B cell (primary cell): ENCODE results near the gene CHODL. TPM values are rescaled to one million over a fixed set of nuclear protein-coding genes. Genes with fewer than 3 reads are reported as not detected.

Experiments
- ATAC-seq: fragments of 200-7000 bp; cut with Tn5 transposase; one replicate; pipeline ENCODE4 v1.10.0; 2021; ENCODE audit warnings: low read depth, mild to moderate bottlenecking, moderate number of reproducible peaks, moderate library complexity
- CTCF ChIA-PET: fragments of 350-600 bp; sonication (Branson Sonifier 250); formaldehyde crosslinking; loops from one replicate; lab custom pipeline; 2021; ENCODE audit warnings: antibody characterized with exemption, inconsistent platforms; lab: Charles Lee
- POLR2A ChIA-PET: fragments of 350-600 bp; sonication (Branson Sonifier 250); formaldehyde crosslinking; loops from one replicate; lab custom pipeline; 2021; ENCODE audit warnings: antibody characterized with exemption; lab: Charles Lee
- DNase-seq: peaks from one replicate; pipeline ENCODE4 v3.0.0; 2013
- H2AFZ ChIP-seq: 2 replicates; pipeline ENCODE4 v1.6.1; 2012; ENCODE audit warnings: mild to moderate bottlenecking, low read depth, low read length; ENCODE audit not compliant: insufficient read depth, poor library complexity, severe bottlenecking
- H3K27ac ChIP-seq, 2 donors: 1 replicate in 1 of 2; 2 replicates in 1 of 2; pipeline ENCODE4 v1.5.1; 2012 to 2013; ENCODE audit warnings: low read length in 2 of 2, mild to moderate bottlenecking in 2 of 2, moderate library complexity in 1 of 2
- H3K27me3 ChIP-seq, 4 experiments: fragments of 200-600 bp in 1 of 4; sonication (generic) in 1 of 4; replicated peaks in 1 of 4; 1 replicate in 2 of 4; 2 replicates in 2 of 4; pipeline versions ENCODE4 v1.6.1 to v1.7.0; 2013 to 2016; ENCODE audit warnings: low read length in 3 of 4, mild to moderate bottlenecking in 2 of 4, mixed read lengths in 1 of 4, moderate library complexity in 1 of 4; ENCODE audit not compliant: insufficient read depth in 4 of 4, control insufficient read depth in 3 of 4; ENCODE audit errors: control extremely low read depth in 1 of 4
- H3K36me3 ChIP-seq, 2 experiments: replicated peaks in 1 of 2; 1 replicate in 1 of 2; 2 replicates in 1 of 2; pipeline versions ENCODE4 v1.6.1 to v1.7.1; 2013; ENCODE audit warnings: low read length in 1 of 2; ENCODE audit not compliant: insufficient read depth in 2 of 2, control insufficient read depth in 1 of 2; ENCODE audit errors: control extremely low read depth in 1 of 2, extremely low read depth in 1 of 2
- H3K4me1 ChIP-seq, 2 donors: fragments of 200-600 bp in 1 of 2; sonication (generic) in 1 of 2; 1 replicate in 1 of 2; 2 replicates in 1 of 2; pipeline versions ENCODE4 v1.5.1 to v1.6.1; 2013 to 2017; ENCODE audit warnings: low read length in 2 of 2; ENCODE audit not compliant: control insufficient read depth in 2 of 2, insufficient read depth in 2 of 2
- H3K4me2 ChIP-seq: replicated peaks from 2 replicates; pipeline ENCODE3; 2012; ENCODE audit warnings: mild to moderate bottlenecking, low read depth, low read length; ENCODE audit not compliant: poor library complexity, severe bottlenecking
- H3K4me3 ChIP-seq, 5 experiments: fragments of 200-600 bp in 1 of 5; sonication (generic) in 1 of 5; 1 replicate in 3 of 5; 2 replicates in 2 of 5; pipeline versions ENCODE4 v1.5.1 to v1.7.0; 2011 to 2016; ENCODE audit warnings: low read length in 4 of 5, mild to moderate bottlenecking in 4 of 5, low read depth in 2 of 5, control low read depth in 1 of 5, moderate library complexity in 1 of 5; ENCODE audit not compliant: insufficient read depth in 1 of 5; ENCODE audit errors: control extremely low read depth in 1 of 5, extremely low read depth in 1 of 5
- H3K79me2 ChIP-seq: fragments of 200-600 bp; sonication (generic); one replicate; pipeline ENCODE4 v1.6.0; 2016; ENCODE audit warnings: low read length; ENCODE audit not compliant: control insufficient read depth, insufficient read depth
- H3K9ac ChIP-seq: fragments of 200-600 bp; sonication (generic); 2 replicates; pipeline ENCODE4 v1.6.1; 2017; ENCODE audit warnings: mild to moderate bottlenecking, low read length, moderate library complexity
- H3K9me3 ChIP-seq, 3 donors: one replicate each; pipeline versions ENCODE4 v1.6.1 to v1.7.1; 2013; ENCODE audit warnings: low read length in 2 of 3; ENCODE audit not compliant: control insufficient read depth in 2 of 3, insufficient read depth in 1 of 3; ENCODE audit errors: control extremely low read depth in 1 of 3
- H4K20me1 ChIP-seq: 2 replicates; pipeline ENCODE4 v1.6.0; 2012; ENCODE audit warnings: mild to moderate bottlenecking, low read length; ENCODE audit not compliant: insufficient read depth, control insufficient read depth, poor library complexity, severe bottlenecking
- H3K27ac Mint-ChIP-seq: one replicate; pipeline ENCODE4 v1.8.0; 2021; ENCODE audit warnings: mixed read lengths
- H3K27me3 Mint-ChIP-seq: one replicate; pipeline ENCODE4 v1.8.0; 2021; ENCODE audit warnings: mixed read lengths
- H3K4me1 Mint-ChIP-seq: one replicate; pipeline ENCODE4 v1.8.0; 2021; ENCODE audit warnings: mixed read lengths
- H3K4me3 Mint-ChIP-seq: one replicate; pipeline ENCODE4 v1.8.0; 2021; ENCODE audit warnings: mixed read lengths
- H3K9me3 Mint-ChIP-seq: one replicate; pipeline ENCODE4 v1.8.0; 2022; ENCODE audit warnings: mixed read lengths; ENCODE audit not compliant: insufficient read depth
- EZH2 ChIP-seq: IDR thresholded peaks from 2 replicates; pipeline ENCODE4 v1.6.1; 2012; ENCODE audit warnings: borderline replicate concordance, low read depth, mild to moderate bottlenecking, moderate library complexity, low read length; ENCODE audit not compliant: insufficient read depth, poor library complexity, severe bottlenecking
- WGBS: methylation state at CpG from one replicate; pipeline ENCODE4 v1.1.5; 2013; ENCODE audit warnings: missing lambda C conversion rate; ENCODE audit not compliant: insufficient coverage; 5-methylcytosine and 5-hydroxymethylcytosine counted together
- intact Hi-C: fragments of 100-400 bp; cut with micrococcal nuclease; formaldehyde crosslinking; loops from one replicate; pipeline ENCODE4 v1.10.0; 2022
- polyA plus RNA-seq: library from polyadenylated mRNA; depleted of rRNA; stranded (reverse); fragments of >200 nt; gene quantifications from 2 replicates; pipeline ENCODE4 v1.2.3, GENCODE V29; 2012
- total RNA-seq, 2 donors: library from RNA; stranded (reverse); fragments of 120-200 nt in 1 of 2; gene quantifications; 1 replicate in 1 of 2; 2 replicates in 1 of 2; pipeline versions ENCODE4 v1.2.3 to v1.2.4, GENCODE V29; 2013 to 2022
- TF ChIP-seq, protein P1 (sequence below): fragments of 200-600 bp; IDR thresholded peaks from one replicate; pipeline ENCODE4 v1.8.0; 2022; ENCODE audit warnings: antibody characterized with exemption, mild to moderate bottlenecking

Gene CHODL
- total and polyA plus RNA-seq, 2 donors (not counting 1 experiment from before 2014, with no cell fraction given): 0.04 to 0.20 TPM

DNA sequence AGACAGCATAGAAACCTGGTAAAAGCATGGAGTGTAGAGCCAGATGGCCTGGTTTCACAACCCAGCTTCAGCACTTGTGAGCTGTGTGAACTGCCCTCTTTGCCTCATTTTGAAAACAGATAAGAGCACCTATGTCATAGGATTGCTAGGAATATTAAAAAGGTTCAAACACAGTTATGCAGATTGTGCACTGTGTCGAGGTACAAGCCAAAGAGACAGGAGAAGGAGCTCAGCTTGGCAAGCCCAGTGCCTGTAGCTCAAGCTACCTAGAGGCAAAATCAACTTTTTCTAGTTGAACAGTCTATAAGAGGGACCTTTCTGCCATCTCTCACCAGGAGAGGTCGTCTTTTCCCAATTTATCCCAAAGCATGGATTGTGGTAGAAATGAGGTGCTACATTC lies 5.0 kb downstream of the CHODL start:
- Mint-ChIP-seq H3K9me3 (no peaks in the 10 kb centered on the region), H3K4me1 (no peaks in the 10 kb centered on the region), H3K27me3 (peaks cover 6% of the 10 kb centered on the region), H3K27ac (no peak overlapping the region), H3K4me3 (no peak overlapping the region)
- intact Hi-C loops: no loop called here
- TF ChIP-seq EZH2: no peak
- TF ChIP-seq, protein P1, sequence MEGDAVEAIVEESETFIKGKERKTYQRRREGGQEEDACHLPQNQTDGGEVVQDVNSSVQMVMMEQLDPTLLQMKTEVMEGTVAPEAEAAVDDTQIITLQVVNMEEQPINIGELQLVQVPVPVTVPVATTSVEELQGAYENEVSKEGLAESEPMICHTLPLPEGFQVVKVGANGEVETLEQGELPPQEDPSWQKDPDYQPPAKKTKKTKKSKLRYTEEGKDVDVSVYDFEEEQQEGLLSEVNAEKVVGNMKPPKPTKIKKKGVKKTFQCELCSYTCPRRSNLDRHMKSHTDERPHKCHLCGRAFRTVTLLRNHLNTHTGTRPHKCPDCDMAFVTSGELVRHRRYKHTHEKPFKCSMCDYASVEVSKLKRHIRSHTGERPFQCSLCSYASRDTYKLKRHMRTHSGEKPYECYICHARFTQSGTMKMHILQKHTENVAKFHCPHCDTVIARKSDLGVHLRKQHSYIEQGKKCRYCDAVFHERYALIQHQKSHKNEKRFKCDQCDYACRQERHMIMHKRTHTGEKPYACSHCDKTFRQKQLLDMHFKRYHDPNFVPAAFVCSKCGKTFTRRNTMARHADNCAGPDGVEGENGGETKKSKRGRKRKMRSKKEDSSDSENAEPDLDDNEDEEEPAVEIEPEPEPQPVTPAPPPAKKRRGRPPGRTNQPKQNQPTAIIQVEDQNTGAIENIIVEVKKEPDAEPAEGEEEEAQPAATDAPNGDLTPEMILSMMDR: no peak
- Histone ChIP-seq H3K27me3 (peaks cover 0 to 8% (median 4%) of the 10 kb centered on the region in 4 experiments), H3K36me3 (no peaks in the 10 kb centered on the region), H3K9me3 (peaks cover 0 to 9% (median 0%) of the 10 kb centered on the region in 3 donors), H4K20me1 (no peaks in the 10 kb centered on the region), H3K4me1 (no peaks in the 10 kb centered on the region), H3K4me3 (no peak overlapping the region), H2AFZ (no peak overlapping the region), H3K4me2 (no peak overlapping the region), H3K79me2 (no peaks in the 10 kb centered on the region), H3K27ac (no peak overlapping the region), H3K9ac (no peak overlapping the region)
- ChIA-PET POLR2A (no interaction called here), CTCF (no interaction called here)
- ATAC-seq: no peak
- no peak for DNase-seq
- WGBS: 70% methylated on average over 1 of the region's 2 CpGs

DNA sequence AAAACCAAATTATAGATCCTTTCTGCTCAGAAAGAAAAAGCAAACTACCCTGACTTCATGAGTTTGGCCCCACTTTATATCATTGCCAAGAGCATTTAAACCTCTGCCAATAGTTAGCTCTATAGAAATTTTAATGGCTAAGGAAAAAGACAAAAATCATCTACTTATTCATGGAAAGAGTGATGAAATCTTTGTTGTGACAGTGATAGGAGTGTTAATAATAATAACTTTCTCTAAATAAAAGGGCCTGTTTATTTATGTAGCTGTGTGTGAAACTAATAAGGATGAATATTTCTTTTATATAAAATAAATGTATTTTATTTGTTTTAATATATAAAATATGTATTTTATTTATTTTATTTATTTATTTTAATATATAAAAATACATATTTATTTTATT lies 6.4 kb downstream of the CHODL start:
- peaks cover under 1% of the 10 kb centered on the region for H3K27me3 Mint-ChIP-seq
- Histone ChIP-seq H3K4me1 (no peaks in the 10 kb centered on the region), H3K36me3 (no peaks in the 10 kb centered on the region), H3K9ac (no peak overlapping the region), H2AFZ (no peak overlapping the region), H3K27me3 (peaks cover 0 to 5% (median 0%) of the 10 kb centered on the region in 4 experiments), H3K79me2 (no peaks in the 10 kb centered on the region), H3K27ac (no peak overlapping the region), H3K4me2 (no peak overlapping the region), H4K20me1 (no peaks in the 10 kb centered on the region), H3K9me3 (no peaks in the 10 kb centered on the region), H3K4me3 (no peak overlapping the region)
- intact Hi-C loops: no loop called here
- no peak overlapping the region for H3K27ac Mint-ChIP-seq
- ATAC-seq: no peak
- ChIA-PET POLR2A (no interaction called here), CTCF (no interaction called here)
- no peaks in the 10 kb centered on the region for H3K9me3 Mint-ChIP-seq
- DNase-seq: no peak
- H3K4me3 Mint-ChIP-seq: no peak overlapping the region
- no peaks in the 10 kb centered on the region for H3K4me1 Mint-ChIP-seq
- TF ChIP-seq, protein P1: no peak
- TF ChIP-seq EZH2: no peak
